LHCN-M2 (cell line): ENCODE results near the gene STAMBPL1. TPM values are rescaled to one million over a fixed set of nuclear protein-coding genes. Genes with fewer than 3 reads are reported as not detected.
A peak's percentile ranks its signal among the peaks of the same experiment; 100 is the strongest.

Experiments used
- DNase-seq: peaks from one replicate; pipeline ENCODE4 v3.0.0-alpha.2; 2012; ENCODE audit warnings: low read depth
- total RNA-seq: library from RNA; depleted of rRNA; stranded (reverse); fragments of >200 nt; gene quantifications from 2 replicates; pipeline ENCODE4 v1.2.3, GENCODE V29; 2014; rRNA removed

Gene STAMBPL1
- total RNA-seq, 1 experiment from 2014 or later = 69.0 TPM

GRCh38 chr10:88949051-88949450, 69.0 kb downstream of the STAMBPL1 start:
- DNase-seq = no peak

GRCh38 chr10:88949912-88950837, 70.1 kb downstream of the STAMBPL1 start:
- no peak for DNase-seq

GRCh38 chr10:88952647-88953111, 72.6 kb downstream of the STAMBPL1 start, which contains the start of gene ACTA2:
TSS of gene ACTA2 (minus strand) at chr10:88952773. CDS start at chr10:88948930, 3,843 bp downstream.
- peak; percentile 46 for DNase-seq

- no peak for DNase-seq
Measured at GRCh38 chr10:88953662-88954061, 73.6 kb downstream of the STAMBPL1 start.

GRCh38 chr10:88954458-88955083, 74.5 kb downstream of the STAMBPL1 start:
- DNase-seq = no peak

GRCh38 chr10:88957381-88957780, 77.3 kb downstream of the STAMBPL1 start:
- no peak for DNase-seq

GRCh38 chr10:88958721-88959120, 78.7 kb downstream of the STAMBPL1 start:
- no peak for DNase-seq

GRCh38 chr10:88960802-88961201, 80.8 kb downstream of the STAMBPL1 start:
- DNase-seq = no peak

GRCh38 chr10:88961266-88961665, 81.2 kb downstream of the STAMBPL1 start:
- DNase-seq = no peak

- DNase-seq = no peak
Measured at GRCh38 chr10:88962336-88962735, 82.3 kb downstream of the STAMBPL1 start.

- no peak for DNase-seq
Measured at GRCh38 chr10:88963318-88963717, 83.3 kb downstream of the STAMBPL1 start.

- no peak for DNase-seq
Measured at GRCh38 chr10:88964360-88964759, 84.3 kb downstream of the STAMBPL1 start.

- DNase-seq = no peak
Measured at GRCh38 chr10:88964869-88965415, 84.9 kb downstream of the STAMBPL1 start.

GRCh38 chr10:88966797-88967196, 86.8 kb downstream of the STAMBPL1 start:
- no peak for DNase-seq

GRCh38 chr10:88968391-88968790, 88.3 kb downstream of the STAMBPL1 start:
- DNase-seq = peak; percentile 44

GRCh38 chr10:88971221-88972061, 91.4 kb downstream of the STAMBPL1 start:
- DNase-seq = no peak

Other genes starting within 250 kb of the STAMBPL1 start
- gene LIPF, start 215.8 kb upstream of the STAMBPL1 start, total RNA-seq = 0.32 TPM in 1 of 2 replicates, not detected in the other
- gene LIPK, start 174.0 kb upstream of the STAMBPL1 start, total RNA-seq = 0.17 TPM in 1 of 2 replicates, not detected in the other
- not detected in 2 replicates for gene LIPN, start 120.2 kb upstream of the STAMBPL1 start, total RNA-seq
- gene LIPM, start 77.5 kb upstream of the STAMBPL1 start, total RNA-seq = not detected in 2 replicates
- 0.38 and 0.46 TPM in 2 replicates for gene ANKRD22, start 28.4 kb upstream of the STAMBPL1 start, total RNA-seq
- 105 and 119 TPM in 2 replicates for gene ACTA2, start 72.5 kb downstream of the STAMBPL1 start, total RNA-seq
- gene FAS, start 110.6 kb downstream of the STAMBPL1 start, total RNA-seq = 55.0 and 55.7 TPM in 2 replicates